ENCODE data around the gene RESP18.

RESP18 gene

DNA sequence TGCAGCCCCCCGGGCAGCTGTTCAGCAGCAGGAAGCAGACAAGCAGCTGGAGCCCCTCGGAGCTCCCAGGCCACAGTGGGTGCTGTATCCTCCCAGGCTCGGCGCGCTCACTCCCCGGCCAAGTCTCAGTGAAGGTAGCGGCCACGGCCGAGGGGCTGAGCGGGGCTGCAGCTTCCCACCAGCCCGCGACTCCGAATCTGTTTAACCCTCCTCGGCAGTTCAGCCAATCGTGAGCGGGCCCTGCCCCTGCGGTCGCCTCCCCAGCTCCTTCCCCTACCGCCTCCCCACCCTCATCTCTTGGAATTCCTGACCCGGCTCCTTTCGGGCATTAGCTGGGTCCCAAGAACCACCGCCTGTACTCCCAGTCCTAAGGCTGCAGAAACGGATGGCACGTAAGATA lies at the start of gene RESP18:
RESP18 (minus strand) TSS at position 203 of the 400 bp plus-strand sequence.
- no peak for DNase-seq

DNA sequence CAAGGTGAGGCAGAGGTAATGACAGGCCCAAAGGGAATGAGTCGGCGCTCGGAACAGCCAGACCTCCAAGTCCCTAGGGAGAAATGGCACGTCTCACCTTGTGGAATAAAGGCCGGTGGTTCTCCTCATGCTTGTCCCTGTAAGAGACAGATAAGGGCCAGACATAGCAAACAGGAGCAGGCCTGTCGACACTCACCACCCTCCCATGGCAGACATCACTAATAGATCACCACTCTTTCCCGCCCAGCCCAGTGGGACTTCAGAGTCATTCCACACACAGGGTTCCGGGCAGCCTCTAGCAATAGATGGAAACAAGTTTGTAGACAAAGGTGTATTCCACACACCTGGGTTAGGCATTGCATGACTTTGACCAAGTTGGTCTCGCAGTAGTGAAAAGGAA lies 48.9 kb upstream of the RESP18 start:
- no peak for DNase-seq

DNA sequence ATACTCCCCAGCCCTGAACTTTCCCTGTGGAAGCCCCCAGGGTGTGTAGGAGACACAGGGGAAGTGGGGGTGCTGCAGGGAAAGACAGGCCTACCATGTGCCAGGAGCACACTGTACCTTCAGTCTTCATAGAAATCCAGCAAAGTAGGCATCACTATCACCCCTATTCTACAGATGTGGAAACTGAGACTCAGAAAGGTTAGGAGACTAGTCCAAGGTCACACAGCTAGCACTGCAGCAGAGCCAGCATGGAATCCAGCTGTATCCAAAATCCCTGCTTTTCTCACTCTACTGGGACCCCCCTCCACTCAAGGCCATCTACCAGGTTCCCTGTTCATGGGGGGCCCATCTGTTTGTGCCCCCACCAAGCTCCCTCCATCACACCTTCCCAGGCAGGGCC lies 48.4 kb upstream of the RESP18 start:
- no peak for DNase-seq

DNA sequence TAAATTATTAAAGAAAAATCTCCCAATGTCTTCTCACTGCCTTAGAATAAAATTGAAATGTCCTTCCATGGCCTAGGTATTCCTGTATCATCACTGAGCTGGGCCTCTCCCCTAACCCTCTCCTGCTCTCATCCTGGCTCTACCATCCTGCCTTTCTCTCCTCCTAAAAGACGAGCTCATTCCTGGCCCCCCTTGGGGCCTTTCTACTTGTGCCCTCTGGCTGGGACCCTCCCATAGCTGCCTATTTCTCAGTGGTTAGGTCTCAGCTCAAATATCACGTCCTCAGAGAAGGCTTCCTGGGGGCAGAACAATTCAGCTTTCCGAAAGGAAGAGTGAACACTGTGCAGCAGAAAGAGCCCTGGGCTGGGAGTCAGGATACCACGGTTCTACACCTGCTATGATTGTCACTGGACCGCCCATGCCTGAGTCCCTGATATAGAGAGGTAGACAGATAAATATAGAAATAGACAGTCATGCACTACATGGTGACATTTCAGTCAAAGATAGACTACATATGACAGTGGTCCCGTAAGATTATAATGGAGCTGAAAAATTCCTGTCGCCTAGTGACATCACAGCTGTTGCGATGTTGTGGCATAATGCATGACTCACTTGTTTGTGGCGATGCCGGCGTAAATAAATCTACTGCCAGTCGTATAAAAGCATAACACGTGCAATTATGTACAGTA lies 45.8 kb upstream of the RESP18 start:
- DNase-seq = no peak

DNA sequence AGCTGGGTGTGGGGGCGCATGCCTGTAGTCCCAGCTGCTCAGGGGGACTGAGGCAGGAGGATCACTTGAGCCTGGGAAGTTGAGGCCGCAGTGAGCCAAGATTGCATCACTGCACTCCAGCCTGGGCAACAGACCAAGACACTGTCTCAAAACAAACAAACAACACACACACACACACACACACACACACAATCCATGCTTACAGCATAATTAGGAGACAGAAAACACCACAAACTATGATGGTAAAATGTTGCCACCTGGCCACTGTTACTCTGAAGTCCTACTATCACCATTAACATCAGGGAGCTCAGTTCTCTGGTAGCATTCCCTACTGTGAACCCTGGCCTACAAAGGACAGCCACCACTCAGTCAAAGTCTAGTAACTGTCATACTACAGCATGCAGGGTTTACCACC lies 36.9 kb upstream of the RESP18 start:
- DNase-seq = peak; percentile 48

DNA sequence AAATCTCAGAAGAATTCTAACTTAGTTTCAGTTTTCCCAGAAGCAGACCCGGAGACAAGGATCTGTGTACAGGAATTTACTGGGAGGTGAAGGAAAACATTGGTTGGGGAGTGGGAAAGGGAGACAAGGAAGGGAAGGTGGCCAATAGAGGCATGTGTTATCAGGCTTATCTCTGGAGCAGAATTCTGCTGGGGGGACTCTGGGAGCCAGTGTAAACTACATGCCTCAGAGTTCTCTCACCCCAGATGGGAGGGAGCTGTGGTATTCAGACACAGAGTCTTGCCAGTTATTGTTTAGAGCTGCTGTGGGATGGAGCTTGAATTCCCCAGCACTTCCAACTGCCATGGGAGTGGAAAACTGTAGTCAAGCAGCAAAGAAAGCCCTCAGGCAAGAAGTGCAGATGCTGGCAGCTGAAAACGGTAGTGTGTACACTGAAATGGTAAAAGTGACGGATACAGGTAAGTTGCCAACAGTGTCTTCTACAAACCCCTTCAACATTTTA lies 36.2 kb upstream of the RESP18 start:
- DNase-seq = peak; percentile 31

DNA sequence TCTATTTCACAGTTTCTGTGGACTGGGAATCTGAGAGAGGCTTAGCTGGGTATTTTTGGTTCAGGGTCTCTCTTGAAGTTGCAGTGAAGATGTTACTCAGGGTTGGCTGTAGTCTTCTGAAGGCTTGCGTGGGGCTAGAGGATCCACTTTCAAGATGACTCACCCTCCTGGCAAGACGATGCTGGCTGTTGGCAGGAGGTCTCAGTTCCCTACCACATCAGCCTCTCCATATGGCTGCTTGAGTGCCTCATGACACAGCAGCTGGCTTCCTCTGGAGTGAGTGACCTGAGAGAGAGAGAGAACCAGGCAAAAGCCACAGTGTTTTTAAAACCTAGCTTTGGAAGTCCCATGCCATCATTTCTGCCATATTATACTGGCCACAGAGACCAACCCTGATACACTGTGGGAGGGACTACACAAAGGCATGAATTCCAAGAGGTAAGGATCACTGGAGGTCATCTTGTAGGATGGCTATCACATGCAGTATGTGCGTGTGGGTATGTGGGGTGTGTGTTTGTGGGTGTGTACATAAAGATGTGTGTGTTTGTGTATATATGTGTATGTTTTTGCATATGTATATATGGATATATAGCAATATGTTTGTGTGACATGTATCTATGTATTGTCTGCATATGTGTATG lies 30.1 kb upstream of the RESP18 start:
- DNase-seq = peak; percentile 70

DNA sequence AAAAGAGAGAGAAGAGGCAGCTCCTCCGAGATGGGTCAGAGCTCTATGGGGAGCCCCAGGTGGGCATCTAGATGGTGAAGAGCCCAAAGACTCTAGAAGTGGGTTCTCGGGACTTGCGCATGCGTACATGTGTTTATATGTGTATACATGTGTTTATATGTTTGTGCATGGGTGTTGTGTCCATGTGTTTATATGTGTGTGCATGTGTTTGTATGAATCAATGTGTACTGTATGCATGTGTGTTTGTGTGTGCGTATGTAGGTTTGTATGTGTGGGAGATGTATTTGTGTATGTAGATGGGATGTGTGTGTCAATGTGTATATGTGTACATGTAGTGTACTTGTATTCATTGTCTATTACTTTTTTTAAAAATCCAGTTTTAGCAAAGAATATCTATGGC lies 29.5 kb upstream of the RESP18 start:
- DNase-seq = no peak

DNA sequence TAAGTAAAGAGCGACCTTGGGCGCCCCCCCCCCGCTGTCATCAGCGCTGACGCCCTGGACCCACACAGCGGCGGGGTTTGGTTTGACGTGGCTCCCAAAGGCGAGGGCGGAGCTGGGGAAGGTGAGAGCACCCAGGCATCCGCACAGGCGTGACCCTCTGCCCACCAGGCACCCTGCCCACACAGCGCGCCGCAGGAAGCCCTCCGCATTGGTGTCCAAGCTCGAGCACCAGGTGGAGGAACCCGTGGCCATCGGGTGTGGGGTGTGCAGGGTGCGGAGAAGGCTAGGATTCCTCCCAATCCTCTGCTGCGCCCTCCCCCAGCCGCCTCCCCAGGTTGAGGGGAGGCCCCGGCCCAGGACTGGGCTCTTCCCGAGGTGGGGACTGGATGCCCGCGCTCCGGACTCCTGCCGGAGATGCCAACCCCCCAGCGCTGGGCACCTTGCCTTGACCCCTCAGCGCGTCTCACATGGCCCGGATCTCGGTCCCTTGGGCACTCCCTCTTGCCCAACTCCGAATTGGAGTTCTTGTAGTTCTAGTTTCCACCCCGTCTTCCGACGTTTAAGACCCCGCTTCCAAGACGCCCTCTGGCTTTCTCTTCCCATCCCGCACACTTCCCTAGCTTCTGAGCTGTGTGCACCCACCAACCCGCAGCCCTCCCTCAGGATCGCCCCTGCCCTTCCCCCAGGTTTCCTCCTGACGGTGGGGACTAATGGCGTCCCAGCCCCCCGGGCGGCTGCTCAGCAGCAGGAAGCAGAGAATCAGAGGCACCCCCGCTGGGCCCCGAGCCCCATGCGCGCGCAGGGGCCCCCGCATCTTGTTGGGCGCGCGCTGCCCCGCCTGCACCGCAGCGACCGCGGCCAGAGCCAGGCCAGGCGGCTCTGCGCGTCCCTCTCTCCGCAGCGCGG lies 25.9 kb upstream of the RESP18 start:
- DNase-seq = peak; percentile 4

DNA sequence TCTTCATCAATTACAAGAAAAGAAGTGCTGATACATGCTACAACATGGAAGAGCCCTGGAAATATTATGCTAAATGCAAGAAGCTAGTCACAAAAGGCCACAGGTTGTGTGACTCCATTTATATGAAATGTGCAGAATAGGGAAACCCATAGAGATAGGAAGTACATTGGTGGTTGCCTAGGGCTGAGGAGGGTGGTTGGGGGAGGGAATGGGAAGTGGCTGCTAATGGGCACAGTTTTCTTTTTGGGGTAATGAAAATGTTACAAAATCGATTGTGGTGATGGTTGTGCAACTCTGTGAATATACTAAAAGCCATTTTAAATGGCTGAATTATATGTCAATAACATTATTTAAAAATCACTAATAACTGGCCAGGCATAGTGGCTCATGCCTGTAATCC lies 24.3 kb upstream of the RESP18 start:
- no peak for DNase-seq

DNA sequence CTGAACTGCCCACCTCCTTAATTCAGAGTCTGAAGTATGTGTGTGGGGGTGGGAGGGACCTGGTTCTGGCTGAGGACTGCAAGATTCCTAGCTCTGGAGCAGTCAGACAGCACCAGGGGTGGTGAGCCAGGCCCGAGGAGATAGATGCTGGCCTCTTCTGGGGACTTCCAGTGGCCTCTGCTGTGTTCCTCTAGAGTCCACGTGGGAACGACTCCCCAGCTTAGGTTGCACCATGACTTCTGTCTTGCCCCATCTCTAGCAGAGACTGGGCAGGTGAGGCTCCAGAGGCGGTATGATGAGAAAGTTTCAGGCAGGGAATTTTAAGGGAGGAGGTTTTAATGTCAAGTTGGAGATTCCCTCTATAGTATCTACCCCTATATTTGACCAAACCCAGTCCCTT lies 22.0 kb upstream of the RESP18 start:
- DNase-seq = no peak

DNA sequence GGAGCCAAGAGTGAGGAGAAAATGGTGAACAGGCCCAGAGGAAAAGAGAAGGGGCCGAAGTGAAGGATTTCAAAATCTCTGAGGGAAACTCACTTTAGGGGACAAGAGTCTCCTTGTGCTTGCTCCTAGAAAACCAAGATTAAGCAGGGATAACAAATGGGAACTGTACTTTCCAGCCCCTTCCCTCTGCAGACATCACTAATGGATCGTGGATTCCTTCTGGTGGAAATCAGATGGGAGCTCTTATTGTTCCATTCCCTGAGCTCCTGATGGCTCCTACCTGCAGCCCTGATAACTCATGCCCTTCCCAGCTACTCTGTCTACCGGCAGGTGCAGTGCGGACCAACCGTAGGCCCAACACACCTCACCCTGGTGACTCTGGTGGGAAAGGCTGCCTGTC lies 20.6 kb upstream of the RESP18 start:
- no peak for DNase-seq

DNA sequence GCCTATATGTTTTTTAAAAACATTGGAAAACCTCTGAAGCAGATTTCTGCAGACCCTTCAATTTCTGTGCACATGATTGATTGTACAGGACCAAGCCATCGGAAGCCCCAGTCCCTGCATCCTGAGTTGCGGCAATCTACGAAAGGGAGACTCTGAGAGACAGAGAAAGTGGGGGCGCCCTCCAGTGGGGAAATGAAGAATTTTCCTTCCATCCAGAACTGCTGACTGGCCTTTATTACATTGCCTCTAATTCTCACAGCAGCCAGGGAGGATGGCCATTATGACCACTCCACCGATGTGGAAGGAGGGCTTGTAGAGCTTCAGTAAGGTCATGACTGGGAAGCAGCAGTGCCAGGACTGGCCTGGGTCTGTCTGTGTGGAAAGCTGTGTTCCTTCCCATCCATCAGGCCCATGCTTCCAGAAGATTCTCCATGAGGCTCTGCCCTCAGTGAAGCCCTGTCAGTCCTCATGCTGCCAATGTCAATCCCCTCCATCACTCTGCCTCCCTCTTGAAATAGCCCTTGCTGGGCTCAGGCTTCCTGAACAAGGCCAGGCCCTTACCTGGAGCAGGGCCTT lies 20.0 kb upstream of the RESP18 start:
- no peak for DNase-seq

DNA sequence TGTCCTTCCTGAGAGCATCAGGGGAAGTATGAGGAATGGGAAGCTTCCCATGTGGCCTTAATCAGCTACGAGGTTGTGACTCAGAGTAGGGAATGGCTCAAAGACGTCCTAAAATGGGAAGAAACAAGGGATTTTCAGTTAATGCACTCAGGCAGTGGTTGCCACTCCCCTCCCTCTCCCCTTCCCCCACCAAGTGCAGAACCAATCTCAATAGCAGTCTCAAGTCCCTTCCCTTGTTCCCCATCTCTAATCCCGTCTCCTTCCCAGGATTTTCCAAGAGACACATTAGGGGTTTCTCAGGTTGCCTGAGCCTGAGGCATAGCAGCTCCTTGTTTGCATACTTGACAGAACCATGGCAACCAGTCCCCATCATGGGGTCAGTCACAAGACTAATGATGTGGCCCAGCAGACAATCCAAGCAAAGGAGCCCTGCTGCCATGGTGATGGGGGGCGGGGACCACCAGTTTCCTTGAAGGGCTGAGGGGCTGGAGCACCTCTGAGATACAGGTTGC lies 18.2 kb upstream of the RESP18 start:
- DNase-seq = peak; percentile 52

DNA sequence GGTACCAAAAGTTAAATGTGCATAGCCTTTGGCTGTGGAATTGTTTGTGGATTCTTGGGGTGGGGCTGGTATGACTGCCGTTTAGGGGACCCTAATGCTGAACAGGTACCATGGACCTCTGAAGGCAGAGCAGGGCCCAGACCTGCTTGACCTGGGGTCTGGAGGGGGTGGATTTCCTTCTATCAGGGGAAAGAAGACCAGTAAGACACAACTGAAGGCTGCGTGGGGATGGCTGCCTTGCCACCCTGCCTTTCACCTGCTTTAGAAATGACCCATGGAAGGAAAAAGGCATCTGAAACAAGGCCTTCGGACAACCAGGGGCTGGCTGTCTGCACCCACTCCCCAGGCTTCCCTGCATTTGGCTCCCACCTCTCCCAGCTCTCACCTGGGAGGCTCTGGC lies 17.7 kb upstream of the RESP18 start:
- no peak for DNase-seq

DNA sequence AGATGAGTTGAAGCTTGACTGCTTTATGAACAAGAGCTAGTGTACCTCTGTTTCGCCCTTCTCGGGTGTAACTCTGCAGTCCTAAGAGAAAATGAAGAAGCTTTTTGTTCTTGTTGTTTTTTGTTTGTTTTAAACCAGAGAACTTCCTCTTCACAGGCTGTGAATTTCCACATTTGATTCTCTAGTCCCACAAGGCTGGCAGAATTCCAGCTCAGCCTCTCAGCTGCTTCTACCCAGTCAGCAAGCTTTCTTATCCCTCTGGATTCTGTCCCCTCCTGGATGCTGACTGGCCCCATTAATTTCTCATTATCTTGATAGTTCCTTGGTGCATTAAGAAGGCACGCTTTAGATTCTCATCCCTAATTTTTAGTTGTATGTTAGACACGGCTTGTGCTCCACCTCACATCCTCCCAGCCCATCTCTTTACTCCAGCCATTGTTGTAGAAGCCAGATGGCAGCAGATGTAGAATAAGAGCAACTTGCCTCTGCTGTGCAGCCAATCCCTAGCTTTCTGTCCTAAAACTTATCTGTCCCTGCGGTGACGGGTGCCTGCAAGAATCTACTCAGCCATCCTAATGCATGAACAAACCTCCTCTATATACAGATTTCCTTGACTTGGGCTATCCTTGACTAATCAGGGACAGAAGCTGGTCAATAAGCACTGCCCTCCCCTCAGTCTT lies 12.3 kb upstream of the RESP18 start:
- DNase-seq = peak; percentile 51

DNA sequence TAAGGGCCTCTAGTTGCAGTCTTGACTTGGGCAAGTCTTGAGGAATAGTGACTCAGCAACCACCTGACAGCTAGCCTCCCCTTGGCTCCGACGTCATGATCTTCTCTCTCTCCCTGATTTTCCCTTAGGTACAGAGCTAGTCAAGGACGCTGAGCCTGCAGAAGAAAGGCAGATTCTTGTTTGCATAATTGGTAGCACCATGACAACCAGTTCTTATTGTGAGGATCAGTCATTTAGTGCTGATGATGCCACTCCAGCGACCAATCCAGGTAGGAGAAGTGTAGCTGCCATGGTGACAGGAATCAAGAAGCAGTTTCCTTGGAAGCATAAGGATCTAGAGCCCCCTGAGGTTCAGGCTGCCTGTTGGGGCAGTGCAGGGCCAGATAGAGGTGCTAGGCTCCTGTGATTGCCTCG lies 2.8 kb upstream of the RESP18 start:
- DNase-seq = peak; percentile 62

DNA sequence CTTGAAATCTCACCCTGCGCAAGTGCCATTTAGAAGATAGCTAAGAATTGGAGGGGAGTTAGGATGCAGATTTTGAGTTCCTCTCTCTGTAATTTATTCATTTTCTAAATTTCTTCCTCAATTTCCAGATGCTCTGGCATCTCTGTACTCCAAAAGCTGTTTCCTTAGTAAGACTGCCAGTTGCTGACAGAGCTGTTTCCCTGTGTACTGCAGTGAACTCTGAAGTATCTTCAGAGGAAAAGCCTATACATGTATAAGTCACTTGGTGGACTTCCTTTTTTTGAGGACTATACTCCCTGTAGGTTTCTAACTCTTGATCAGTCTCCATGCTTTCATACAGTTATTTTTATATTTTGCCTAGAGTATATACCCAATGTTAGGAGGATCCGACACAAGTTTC lies 1.5 kb upstream of the RESP18 start:
- DNase-seq = no peak

DNA sequence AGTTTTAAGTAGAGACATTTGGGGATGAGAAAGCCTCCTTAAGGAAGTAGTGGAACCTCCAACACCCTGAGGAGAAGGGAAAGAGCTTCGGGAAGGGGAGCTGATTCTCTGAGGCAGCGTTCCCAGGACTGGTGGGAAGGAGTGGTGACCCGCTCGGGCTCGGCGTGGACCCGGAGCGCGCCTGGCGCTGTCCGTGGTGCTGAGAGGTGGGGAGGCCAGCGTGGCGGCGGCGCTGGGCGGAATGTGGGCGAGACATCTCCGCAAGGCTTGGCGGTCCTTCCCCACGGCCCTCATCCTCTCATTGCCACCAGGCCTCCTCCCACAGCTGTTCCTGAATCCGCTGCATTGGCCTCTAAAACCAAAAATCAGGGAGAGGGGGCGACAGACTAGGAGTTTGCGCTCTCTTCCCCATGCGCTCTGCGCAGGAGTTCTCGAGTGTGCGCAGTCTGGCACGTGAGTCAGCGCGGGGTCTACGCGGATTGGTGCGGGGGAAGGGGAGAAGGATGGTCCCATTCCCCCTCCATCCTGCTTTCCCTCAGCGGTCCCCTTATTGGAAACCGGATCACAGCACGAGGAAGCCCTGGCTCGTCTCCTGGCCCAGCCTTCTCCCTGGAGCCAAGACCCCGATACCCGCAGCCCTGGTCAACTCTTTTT lies 857 bp downstream of the RESP18 start:
- DNase-seq = no peak

DNA sequence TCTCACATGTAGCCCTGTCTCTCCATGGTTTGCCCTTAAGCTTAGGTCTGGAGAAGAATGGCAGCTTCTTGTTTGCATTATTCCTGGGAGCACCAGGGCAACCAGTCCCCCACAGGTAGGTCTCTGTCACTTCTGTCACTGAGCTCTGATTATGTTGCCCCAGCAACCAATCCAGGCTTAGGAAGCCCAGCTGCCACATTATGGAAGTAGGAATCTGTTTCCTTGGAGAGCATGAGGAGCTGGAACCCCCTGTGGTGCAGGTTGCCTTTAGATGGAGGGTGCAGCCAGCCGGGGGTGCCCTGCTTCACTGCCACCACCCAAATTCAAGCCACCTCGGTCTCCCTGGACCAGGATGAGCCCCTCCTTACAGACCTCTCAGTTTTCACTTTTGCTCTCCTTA lies 4.8 kb downstream of the RESP18 start:
- no peak for DNase-seq

DNA sequence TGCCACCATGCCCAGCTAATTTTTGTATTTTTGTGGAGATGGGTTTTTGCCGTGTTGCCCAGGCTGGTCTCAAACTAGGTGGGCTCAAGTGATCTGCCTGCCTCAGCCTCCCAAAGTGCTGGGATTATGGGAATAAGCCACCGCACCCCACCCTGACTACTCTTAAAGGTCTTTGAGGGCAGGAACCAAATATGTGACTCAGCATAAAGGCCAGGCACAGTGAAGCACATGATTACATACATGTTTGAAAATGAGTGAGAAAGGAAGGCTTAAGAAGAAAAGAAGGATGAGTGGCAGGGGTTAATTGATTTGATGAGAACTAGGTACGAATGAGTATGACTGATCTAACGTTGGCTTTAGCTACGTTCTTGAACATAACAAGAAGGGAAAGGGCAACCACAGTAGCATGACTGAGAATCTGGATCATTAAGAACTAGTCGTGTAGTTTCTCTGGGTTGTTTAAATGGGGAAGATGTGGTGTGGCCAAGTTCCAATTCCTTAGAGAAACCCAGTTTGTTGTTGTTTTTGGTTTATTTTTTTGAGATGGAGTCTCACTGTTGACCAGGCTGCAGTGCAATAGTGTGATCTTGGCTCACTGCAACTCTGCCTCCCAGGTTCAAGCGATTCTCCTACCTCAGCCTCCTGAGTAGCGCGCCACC lies 6.8 kb downstream of the RESP18 start:
- DNase-seq = no peak
